Activated T-helper 1 cell treated with Interleukin-2 at 50 U/mL for 16 hours (primary cell): Measurements from ENCODE around the gene C2.

Source experiments
- DNase-seq: peaks from one replicate; pipeline ENCODE4 v3.0.0-alpha.2; 2020; ENCODE audit warnings: low read depth

The C2 gene

DNA sequence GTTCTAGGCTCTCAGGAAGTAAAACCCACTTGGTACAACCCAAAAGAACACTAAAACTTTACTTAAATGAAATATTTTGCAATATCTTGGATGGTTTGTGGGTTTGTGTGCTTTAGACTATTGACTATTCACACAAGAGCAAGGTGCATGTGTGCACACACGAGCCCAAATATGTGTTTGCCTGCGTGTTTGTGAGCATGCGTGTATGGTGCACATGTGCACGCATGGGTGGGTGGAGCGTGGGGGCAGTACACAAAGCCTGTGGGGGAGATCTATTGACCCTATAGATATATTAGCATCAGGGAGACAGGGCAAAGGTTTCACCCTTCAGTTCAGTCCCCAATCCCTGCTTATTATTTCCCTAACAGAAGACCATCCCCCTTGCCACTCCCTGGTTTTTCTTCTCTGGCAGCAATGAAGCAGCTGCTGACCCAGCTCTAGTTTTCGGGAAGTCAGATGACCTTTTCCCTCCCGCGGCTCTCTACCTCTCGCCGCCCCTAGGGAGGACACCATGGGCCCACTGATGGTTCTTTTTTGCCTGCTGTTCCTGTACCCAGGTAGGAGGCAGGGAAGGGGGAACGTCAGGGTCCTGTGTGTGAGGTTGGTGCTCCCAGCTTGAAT lies at the start of gene C2:
C2 (plus strand) TSS at position 476 of the 621 bp plus-strand sequence; CDS start at position 512, 36 bp downstream.
- no peak for DNase-seq

DNA sequence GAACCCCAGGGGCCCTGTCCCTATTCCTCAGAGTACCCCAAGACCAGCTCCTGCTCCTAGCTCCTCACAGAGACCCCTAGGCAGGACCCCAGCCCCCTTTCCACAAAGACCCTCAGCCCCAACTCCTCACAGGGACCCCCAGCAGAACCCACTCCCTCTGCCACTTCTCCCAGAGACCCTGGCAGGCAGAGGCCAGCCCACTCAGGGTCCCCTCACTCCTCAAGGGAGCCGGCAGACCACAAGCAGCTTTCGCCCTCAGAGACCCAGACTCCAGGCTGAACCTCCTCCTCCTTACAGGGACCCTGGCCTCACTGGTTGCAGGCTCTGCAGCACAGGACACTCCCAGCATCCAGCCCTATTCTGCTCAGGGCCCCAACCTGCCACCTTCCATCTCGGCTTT lies 49.3 kb upstream of the C2 start:
- no peak for DNase-seq

DNA sequence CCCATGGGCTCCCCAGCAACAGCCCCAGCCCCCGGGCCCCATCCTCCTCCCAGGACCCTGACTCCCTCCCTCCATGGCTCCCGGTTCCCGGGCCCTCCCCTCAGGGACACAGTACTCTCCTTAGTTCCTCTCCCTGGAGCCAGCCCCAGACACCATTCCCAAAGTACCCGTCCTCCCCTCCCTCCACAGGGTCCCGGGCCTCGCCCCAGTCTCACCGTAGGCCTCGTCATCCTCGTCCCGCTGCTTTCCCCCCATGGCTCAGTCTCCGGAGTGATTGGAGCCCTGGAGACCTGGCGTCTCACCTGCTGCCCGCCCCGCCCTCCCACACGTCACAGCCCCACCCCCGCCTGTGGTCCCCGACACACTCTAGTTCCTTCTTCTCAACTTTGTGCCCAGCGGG lies 48.8 kb upstream of the C2 start, which contains the start of gene SLC44A4:
SLC44A4 (minus strand) TSS at position 272 of the 400 bp plus-strand sequence; CDS start at position 255, 17 bp downstream.
- no peak for DNase-seq

DNA sequence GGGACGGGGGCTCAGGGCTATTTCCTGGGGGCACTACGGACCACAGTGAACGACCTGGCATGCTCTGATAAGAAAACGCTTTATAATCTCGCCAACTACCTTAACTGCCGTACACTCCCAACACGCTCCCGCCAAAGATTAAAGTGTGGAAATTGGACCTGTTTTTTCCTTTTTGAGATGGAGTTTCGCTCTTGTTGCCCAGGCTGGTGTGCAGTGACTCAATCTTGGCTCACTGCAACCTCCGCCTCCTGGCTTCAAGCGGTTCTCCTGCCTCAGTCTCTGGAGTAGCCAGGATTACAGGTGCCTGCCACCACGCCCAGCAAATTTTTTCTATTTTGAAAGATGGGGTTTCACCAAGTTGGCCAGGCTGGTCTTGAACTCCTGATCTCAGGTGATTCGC lies 48.4 kb upstream of the C2 start:
- no peak for DNase-seq

DNA sequence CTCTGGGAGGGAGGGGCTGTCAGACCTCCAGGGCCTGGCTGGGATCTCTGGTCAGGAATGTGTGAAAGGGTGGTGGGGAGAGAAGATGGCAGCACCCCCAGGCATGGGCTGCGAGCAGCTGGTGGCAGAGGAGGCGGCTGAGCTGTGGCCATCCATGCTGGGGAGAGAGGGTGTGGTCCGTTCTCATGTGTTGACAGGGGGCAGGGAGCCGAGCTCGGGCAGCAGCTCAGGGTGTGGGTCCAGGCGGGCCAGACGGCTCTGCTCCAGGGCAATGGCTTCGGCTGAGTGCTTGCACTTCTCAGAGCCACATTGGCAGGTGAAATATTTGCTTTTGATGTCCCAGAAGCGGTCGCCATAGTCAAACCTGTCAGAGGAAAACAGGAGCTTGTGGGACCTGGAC lies 47.6 kb upstream of the C2 start:
- no peak for DNase-seq

DNA sequence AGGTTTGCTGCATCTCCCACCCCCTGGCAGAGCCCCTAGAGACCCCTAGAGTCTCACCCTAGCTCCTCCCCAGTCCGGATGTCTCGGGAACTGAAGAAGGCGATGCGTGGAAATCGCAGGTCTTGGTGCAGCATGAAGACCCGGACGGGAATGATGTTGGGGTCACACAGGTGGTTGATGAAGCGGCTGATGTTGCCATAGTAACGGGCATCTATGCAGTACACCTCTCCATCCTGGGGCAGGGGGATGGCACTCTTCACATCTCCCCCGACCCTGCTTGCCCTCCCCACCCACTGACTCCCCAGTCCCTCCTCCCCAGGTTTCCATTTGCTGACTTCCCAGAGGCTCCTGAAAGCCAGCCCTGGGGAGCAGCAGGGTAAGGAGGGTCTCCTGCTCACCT lies 46.9 kb upstream of the C2 start:
- no peak for DNase-seq

DNA sequence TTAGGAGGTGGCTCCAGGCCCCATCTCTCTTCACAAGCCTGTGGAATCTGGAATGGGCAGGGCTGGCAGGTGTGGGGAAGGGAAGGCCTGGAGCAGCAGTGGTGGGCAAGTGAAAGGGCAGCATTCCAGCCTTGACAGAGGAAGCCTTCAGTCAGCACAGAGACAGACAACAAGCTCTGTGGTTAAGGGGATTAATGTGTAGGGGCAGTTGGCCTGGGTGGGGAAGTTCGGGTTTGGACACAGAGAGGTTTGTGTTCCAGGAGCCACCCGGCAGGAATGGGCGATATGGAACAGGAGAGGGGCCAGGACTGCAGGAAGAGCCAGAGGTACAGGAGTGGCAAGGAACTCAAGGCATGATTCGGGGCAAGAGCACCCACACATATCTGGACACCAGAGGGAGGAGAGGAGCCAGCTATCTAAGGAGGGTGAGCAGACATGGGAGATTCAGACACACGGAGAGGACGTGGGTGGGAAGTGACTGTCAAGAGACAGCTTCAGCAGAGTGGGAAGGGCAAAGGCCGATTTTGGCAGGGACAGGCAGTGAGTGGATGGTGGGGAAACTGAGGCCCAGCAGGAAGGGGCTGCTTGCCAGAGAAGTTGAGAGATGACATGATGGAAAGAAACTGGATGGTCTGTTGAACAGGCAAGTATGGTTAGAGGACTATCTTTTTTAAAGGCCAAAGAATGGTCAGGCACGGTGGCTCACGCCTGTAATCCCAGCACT lies 46.2 kb upstream of the C2 start:
- no peak for DNase-seq

DNA sequence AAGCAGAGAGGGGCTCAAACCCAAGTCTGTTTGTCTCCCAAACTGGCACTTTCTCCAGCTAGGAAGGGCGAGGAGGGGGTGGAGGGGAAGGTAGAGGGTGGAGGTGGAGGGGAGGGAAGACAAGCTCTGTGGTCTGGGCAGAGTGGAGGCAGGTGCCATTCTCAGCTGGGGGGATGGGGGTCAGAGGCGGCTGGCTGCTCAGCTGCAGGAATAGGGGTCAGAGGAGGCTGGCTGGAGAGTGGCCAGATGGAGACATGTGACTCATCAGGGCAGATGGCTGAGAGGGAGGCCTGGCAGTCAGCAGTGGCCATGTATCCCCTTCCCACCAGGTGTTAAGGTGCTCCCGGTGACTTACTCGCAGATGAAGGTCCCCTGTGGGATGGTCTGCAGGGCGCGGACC lies 45.2 kb upstream of the C2 start:
- no peak for DNase-seq

DNA sequence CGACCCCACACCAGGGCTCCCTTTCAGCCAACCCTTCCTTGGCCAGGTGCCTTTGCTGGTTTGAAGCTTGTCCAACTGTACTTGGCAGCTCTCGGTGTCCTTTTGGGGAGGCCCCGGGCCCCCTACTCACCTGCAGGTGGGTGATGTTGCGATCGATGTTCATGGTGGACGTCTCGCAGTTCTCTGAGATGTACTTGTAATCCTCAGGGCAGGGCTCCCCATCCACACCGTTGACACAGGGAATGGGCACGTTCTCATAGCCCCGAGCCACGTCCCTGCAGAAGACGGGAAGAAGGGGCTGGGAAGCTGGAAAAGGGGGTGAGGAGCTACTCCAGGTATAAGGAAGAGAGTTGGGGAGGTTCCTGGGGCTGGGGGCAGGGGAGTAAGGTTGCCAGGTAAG lies 43.8 kb upstream of the C2 start:
- no peak for DNase-seq

DNA sequence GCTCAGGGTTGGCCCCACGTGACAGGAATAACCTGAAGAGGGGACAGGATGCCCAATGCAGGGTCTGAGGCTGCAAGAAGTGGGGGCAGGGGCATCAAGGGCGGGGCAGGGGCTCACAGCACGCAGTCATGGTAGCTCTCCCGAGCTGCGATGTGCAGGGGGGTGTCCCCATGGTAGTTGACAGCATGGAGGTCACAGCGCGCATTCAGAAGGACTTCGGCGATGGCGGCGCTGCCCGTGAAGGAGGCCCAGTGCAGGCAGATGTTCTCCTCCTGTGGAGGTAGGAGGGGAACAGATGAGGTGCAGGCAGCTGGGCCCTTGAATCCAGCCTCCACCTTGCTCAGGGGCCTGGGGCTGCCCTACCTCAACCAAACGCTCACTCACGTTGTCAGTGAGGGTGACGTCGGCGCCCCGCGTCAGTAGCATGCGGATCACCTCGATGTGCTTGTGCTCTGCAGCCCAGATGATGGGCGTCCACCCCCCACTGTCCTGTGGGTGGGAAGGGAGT lies 42.9 kb upstream of the C2 start:
- no peak for DNase-seq

DNA sequence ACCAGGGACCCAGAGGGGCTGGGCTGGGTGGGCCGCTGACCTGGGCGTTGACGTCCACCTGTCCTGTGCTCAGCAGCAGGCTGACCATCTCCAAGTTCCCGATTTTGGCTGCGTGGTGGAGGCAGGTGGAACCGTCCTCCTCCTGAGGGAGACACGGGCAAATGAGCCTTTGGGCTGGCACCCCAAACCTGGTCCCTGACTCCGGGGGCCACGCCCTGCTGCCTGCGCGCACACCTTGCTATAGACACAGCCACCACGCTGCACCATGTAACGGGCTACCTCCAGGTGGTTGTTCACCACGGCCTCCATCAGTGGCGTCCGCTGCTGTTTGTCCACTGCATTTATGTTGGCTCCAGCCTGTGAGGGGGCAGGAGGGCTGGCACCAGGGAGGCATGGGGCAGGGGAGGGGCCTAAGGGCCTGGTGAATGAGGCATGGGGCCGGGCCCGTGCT lies 41.0 kb upstream of the C2 start:
- DNase-seq = no peak

DNA sequence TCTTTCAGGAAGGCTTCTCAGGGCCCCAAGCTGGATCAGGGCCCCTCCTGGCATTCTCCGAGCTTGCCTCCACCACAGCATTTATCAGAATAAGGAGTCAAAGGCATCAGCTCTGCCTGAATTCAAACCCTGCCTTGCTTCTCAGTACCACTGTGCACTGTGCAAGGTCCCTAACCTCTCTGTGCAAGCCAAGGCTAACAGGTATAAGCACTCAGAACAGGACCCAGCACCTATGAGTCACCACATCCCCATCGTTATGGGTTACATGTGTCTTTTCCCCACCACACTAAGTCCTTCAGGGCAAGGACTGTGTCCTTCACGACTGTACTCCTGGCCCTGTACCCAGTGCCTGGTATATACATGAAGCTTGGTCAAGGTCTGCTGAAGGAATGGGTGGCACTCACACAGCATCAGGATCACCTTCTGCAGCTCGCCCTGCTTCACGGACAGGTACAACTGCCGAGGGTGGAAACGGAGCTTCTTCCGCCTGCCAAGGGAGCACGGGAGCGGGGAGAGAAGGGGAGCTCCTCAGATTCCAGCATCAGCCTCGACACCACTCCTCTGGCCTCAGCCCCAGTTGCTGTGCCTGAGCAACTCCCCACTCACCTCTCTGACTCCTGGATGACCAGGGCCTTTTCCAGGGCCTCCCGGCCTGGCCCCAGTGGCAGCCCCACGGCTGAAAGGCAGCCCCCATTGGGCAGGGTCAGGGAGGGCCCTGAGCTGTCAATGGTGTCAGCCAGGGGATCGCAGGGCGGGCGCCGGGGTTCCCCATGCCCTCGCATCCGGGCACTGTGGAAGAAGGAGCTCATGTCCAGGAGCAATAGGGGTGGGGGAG lies 40.1 kb upstream of the C2 start:
- no peak for DNase-seq

DNA sequence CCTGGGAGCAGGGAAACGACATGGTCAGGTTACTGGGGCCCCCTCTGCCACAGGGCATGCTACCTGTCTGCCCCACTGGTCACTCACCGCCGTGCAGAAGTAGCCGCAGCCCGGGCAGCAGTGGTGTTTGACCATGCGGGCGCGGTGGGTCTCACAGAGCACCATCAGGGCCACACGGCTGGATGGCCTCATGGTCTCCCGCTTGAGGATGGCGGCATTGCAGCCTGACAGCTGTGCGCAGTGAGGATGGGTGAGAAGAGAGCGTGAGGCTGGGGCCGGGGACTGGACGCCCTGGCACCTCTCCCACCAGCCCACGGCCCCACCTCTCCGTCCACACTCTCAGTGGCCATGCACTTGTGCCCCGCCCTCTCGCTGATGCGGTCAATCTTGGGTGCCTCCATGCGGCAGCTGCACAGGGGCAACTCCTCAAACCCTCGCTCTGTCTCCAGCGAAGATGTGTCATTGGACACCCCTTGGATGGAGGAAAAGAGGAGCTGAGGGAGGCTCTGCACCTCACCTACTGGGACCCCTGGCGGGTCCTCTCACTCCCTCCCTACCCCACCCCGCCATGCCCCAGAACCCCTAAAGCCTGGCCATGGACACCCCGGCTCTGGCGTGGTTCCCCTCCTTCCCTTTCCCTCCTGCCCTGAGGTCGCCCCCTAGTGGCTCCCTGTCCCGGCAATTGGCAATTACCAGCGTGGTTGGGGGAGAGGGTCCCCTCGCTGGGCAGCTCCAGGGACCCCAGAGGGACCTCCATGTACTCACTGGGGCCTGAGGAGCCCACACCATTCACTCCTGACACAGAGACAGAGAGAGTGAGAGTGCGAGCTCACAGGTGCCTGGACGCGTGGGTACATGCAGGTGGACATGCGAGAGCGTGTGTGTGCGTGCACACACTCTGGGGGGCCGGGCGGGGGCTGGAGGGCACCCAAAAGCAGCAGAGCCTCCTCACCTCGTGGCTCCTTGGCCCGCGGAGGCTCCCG lies 39.0 kb upstream of the C2 start:
- peak; percentile 31 for DNase-seq

DNA sequence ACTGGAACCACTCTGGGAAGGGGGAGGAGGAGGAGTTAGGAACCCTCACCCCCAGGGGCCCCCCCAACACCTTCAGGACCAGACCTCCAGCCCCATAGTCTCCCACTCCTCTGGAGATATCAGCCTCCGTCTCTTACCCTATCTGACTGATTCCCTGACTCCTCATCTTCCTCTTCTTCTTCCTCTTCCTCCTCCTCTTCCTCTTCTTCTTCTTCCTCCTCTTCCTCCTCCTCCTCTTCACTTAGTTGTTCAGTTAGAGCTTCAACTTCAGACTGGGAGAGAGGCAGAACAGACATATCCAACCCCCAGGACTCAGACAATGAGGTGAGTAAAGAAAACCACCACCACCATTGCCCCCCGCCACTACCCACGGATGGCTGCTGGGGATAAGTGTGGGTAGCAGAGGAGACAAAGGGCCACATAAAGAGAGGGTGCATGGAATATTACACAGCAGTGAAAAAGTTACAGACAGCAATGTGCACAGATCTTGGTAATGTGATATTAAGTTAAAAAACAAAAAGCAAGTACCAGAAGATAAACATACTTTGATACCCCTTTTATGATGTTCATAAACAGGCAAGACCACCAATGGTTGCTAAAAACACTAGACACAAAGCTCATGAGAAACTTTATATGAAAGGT lies 38.1 kb upstream of the C2 start:
- no peak for DNase-seq

DNA sequence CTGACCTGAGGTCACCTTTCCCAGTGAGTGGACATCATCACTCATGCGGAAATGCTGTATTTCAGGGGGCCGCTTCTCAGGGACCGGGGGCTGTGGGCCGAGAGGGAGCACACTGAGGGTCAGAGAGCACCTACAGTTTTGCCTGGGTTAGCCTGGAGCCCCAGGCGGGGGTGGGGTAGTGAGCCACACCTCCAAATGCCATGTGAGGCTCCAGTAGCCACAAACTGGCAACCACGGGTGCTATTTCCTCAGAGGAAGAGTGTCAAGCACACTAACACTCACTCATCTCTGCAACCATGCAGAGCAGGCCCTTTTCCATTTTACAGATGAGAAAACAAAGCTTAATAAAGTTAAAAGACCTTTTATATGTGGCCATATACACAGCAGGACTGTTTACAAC lies 34.7 kb upstream of the C2 start:
- DNase-seq = no peak

DNA sequence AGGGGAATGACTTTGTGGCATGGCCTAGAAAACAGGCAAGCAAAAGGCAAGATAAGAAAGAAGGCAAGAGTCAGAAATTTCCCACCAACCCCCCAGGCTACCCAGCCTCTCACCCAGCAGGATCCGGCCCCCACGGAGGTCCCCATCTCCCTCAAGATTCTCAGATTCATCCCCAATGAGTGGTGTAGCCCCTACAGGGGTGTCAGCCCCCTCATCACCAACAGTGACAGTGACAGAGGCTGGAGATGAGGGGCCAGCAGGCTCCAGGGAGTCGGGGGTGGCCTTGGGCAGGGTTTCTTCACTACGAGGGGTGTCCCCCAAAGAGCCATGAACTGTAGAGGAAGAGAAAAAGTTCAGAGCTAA lies 31.0 kb upstream of the C2 start:
- no peak for DNase-seq

DNA sequence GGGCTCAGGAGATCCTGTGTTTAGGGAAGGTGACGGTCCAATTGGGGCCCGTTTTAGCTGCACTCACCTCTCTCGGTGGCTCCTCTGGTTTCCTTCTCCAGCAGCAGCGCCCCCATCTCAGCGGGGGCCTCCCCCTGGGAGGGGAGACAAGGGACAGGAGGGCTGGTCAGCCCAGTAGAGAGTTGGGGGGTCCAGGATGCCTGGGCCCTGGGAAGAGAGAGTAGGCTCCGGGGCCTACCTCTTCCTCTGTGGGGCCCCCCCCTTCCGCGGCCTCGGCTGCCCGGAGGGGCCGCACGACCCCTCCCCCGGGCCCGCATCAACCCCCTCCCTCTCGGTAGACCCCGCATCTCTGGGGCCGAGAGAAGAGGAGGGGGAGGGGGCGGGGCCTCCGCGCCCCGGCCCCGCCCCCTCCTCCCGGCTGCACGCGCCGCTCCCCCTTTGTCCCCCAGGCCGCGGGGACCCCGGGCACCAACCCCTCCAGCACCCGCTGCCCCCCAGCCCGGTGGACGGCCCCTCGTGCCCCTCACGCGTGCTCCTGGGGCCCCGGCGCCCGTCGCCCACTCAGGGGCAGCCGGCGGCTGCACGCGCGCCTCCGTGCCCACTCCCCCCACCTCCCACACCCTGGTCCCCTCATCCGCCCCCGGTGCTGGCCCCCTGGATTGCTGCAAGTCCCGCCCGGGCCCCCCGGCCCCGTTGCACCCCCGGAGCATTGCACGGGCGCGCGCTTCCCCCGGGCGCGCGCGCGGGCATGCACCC lies 30.5 kb upstream of the C2 start:
- DNase-seq = peak; percentile 17

DNA sequence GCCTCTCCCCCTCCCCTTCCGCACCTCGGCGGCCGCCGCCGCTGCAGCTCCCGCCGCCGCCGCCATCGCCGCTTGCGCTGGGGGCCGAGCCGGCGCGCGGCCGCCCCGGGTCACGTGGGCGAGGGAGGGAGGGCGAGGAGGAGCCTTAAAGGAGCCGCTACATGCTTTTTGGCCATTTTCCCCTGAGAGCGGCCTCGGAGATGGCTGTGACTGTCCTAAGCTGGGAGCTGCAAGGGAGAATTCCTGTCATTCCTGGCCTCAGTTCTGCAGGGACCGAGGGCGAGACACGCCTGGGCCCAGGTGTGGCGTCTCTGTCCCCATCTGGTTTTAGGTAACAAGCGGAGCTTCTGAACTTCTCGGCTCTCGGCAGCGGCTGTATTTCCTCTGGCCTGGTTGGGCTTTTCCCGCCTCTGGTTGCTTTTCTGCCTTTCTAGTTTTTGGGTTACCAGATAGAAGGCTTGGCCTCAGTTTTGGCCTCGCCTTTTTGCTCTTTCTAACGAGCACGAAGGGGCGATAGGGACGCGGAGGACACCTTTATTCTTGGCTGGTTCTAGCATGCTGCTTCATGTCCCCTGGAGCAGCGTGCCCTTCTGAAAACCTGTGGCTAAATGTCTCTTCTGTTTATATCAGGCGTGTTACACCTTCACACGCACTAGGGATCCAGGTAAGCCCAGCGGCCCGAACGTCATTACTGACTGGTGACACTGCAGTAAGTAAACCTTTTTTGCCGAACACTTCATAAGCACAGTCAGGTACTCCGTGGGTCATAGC lies 29.7 kb upstream of the C2 start, which contains the start of gene EHMT2:
EHMT2 (minus strand) TSS at position 87 of the 771 bp plus-strand sequence; CDS start at position 66, 21 bp downstream.
- peak; percentile 78 for DNase-seq

DNA sequence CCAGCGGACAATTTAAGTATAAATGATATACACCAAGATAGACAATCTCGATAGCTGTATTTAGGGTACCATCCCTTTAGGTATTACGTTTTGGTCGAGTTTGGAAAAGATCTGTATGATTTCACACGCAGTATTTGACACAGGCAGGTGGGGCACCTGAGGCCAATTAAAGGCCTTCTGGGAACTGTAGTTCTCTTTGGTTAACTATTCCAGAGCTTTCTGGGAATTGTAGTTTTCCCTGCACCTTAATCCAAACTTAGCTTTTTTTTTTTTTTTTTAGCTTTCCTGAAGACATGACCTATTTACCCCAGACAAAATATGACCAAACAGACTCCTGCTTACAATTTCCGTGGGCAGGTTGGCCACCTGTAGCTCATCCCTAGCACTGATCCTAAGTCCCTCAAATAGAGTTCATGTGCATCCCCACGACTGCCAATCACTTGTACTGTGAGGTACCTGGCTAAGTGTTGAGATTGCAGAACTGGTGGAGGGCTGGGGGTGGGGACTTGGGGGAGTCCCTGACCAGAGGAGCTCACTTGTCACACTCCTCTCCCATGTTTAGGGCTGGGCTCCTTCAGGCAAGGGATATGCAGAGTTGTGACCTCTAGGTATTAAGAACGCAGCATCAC lies 29.0 kb upstream of the C2 start:
- no peak for DNase-seq
